ENCODE measurements around the gene SLC16A7. TPM values are rescaled to one million over a fixed set of nuclear protein-coding genes. Genes with fewer than 3 reads are reported as not detected.
A peak's percentile ranks its signal among the peaks of the same experiment; 100 is the strongest.

SLC16A7 gene
- total RNA-seq, 4 donors from 2014 or later: 16.9 to 45.4 (median 27.1) TPM

GRCh38 chr12:59583003-59583712 lies 12.7 kb upstream of the SLC16A7 start:
- H3K4me3 ChIP-seq: no peak overlapping the region
- 81% methylated on average over 1 of the region's 1 CpG for WGBS
- no peaks in the 10 kb centered on the region for H3K36me3 ChIP-seq
- intact Hi-C loops (cut with DNase I): no loop called here
- H3K27me3 ChIP-seq: no peaks in the 10 kb centered on the region
- H3K27ac ChIP-seq (replicated peaks in 1 of 4): no peak overlapping the region
- TF ChIP-seq EP300 (IDR thresholded peaks at IDR 0.05): no peak
- TF ChIP-seq, protein P1, sequence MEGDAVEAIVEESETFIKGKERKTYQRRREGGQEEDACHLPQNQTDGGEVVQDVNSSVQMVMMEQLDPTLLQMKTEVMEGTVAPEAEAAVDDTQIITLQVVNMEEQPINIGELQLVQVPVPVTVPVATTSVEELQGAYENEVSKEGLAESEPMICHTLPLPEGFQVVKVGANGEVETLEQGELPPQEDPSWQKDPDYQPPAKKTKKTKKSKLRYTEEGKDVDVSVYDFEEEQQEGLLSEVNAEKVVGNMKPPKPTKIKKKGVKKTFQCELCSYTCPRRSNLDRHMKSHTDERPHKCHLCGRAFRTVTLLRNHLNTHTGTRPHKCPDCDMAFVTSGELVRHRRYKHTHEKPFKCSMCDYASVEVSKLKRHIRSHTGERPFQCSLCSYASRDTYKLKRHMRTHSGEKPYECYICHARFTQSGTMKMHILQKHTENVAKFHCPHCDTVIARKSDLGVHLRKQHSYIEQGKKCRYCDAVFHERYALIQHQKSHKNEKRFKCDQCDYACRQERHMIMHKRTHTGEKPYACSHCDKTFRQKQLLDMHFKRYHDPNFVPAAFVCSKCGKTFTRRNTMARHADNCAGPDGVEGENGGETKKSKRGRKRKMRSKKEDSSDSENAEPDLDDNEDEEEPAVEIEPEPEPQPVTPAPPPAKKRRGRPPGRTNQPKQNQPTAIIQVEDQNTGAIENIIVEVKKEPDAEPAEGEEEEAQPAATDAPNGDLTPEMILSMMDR (IDR thresholded peaks at IDR 0.05): no peak
- H3K4me1 ChIP-seq: peaks cover 0 to 10% (median 0%) of the 10 kb centered on the region in 4 donors
- no peak for DNase-seq (ENCODE audit: extremely low spot score)
- H3K9me3 ChIP-seq: no peaks in the 10 kb centered on the region

DNA sequence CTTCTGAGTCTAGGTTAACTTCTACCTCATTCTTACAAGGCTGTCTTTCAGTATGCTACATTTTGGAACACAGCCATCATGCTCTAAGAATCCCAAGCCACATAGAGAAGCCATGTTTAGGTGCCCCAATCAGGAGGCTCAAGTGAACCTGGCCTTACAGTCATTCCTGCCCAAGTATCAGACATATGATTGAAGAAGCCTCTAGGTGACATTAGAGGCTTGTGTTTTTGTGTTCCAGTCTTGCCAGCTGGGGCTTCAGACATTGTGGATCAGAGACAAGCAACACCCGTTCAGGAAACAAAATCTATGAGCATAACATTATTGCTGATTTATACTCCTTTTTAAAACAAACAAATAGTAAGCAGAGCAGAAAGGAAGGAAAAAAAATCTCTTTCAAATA lies 8.1 kb upstream of the SLC16A7 start:
- Histone ChIP-seq H3K9me3 (no peaks in the 10 kb centered on the region), H3K36me3 (no peaks in the 10 kb centered on the region), H3K4me3 (no peak overlapping the region), H3K4me1 (no peaks in the 10 kb centered on the region), H3K27me3 (no peaks in the 10 kb centered on the region), H3K27ac (replicated peaks in 1 of 4) (no peak overlapping the region)
- no peak for TF ChIP-seq POLR2A (IDR thresholded peaks at IDR 0.05; ENCODE audit: low read depth)
- TF ChIP-seq EP300 (IDR thresholded peaks at IDR 0.05): no peak
- TF ChIP-seq, protein P1 (IDR thresholded peaks at IDR 0.05): no peak
- TF ChIP-seq POLR2AphosphoS5 (IDR thresholded peaks at IDR 0.05): no peak
- 87% methylated on average over 1 of the region's 1 CpG for WGBS
- intact Hi-C loops (cut with DNase I): no loop called here
- DNase-seq (ENCODE audit: extremely low spot score): no peak

GRCh38 chr12:59593761-59594160 lies 2.1 kb upstream of the SLC16A7 start:
- H3K9me3 ChIP-seq: no peaks in the 10 kb centered on the region
- no peak overlapping the region for H3K27ac ChIP-seq (replicated peaks in 1 of 4)
- no peak for TF ChIP-seq POLR2AphosphoS5 (IDR thresholded peaks at IDR 0.05)
- TF ChIP-seq, protein P1 (IDR thresholded peaks at IDR 0.05): no peak
- no peak for TF ChIP-seq EP300 (IDR thresholded peaks at IDR 0.05)
- no peak for TF ChIP-seq POLR2A (IDR thresholded peaks at IDR 0.05; ENCODE audit: low read depth)
- no peak for DNase-seq (ENCODE audit: extremely low spot score)
- intact Hi-C loops (cut with DNase I): loop anchor here (10.0 kb wide), 1 partner anchor 111 kb away; no protein-coding TSS in a partner anchor
- WGBS: 97% methylated on average over 1 of the region's 1 CpG
- H3K36me3 ChIP-seq: no peaks in the 10 kb centered on the region
- no peaks in the 10 kb centered on the region for H3K27me3 ChIP-seq
- H3K4me1 ChIP-seq: peaks cover 17 to 25% (median 20%) of the 10 kb centered on the region in 4 donors
- no peak overlapping the region for H3K4me3 ChIP-seq

- no peaks in the 10 kb centered on the region for H3K36me3 ChIP-seq
- H3K9me3 ChIP-seq: no peaks in the 10 kb centered on the region
- H3K4me3 ChIP-seq: peak overlapping the region; percentile 62 to 90 (median 74)
- no peak for DNase-seq (ENCODE audit: extremely low spot score)
- WGBS: 67% methylated on average over 4 of the region's 4 CpGs
- TF ChIP-seq, protein P1 (IDR thresholded peaks at IDR 0.05): no peak
- TF ChIP-seq EP300 (IDR thresholded peaks at IDR 0.05) (no peak), POLR2A (IDR thresholded peaks at IDR 0.05; ENCODE audit: low read depth) (no peak), POLR2AphosphoS5 (IDR thresholded peaks at IDR 0.05) (no peak)
- intact Hi-C loops (cut with DNase I): loop anchor here (10.0 kb wide), 1 partner anchor 110 kb away; no protein-coding TSS in a partner anchor
- peaks cover 27 to 36% (median 30%) of the 10 kb centered on the region in 4 donors for H3K4me1 ChIP-seq
- H3K27ac ChIP-seq (replicated peaks in 1 of 4): peak overlapping the region; percentile 97 to 99 (median 99)
- no peaks in the 10 kb centered on the region for H3K27me3 ChIP-seq
These were observed 807 bp upstream of the SLC16A7 start for GRCh38 chr12:59594943-59595500.
